A673 (cell line): ENCODE data around the gene SLC35F2. TPM values are rescaled to one million over a fixed set of nuclear protein-coding genes. Genes with fewer than 3 reads are reported as not detected.

Experiments used
- Bru-seq: library from RNA; stranded (reverse); fragments of 400-500 nt; gene quantifications from one replicate; lab custom pipeline; 2021; lab: Mats Ljungman, UMichigan
- BruChase-seq, 2 experiments: library from RNA; stranded (reverse); fragments of 400-500 nt; gene quantifications; one replicate each; lab custom pipeline; 2021; lab: Mats Ljungman, UMichigan
- BruUV-seq: library from RNA; stranded (reverse); fragments of 400-500 nt; replicated peaks from 2 replicates; lab custom pipeline; 2021; lab: Mats Ljungman, UMichigan
- CTCF ChIA-PET: fragments of 300-600 bp; sonication (Branson Sonifier 250); formaldehyde crosslinking; loops from one replicate; lab custom pipeline; 2022; ENCODE audit warnings: antibody characterized with exemption; lab: Charles Lee
- POLR2A ChIA-PET: fragments of 300-600 bp; sonication (Branson Sonifier 250); formaldehyde crosslinking; loops from one replicate; lab custom pipeline; 2022; ENCODE audit warnings: antibody characterized with exemption; ENCODE audit not compliant: low non-redundant PET; lab: Charles Lee
- DNase-seq: peaks from one replicate; pipeline ENCODE4 v3.0.0-alpha.2; 2015; ENCODE audit warnings: low spot score
- H3K27ac ChIP-seq: fragments of 200-600 bp; sonication (generic); 2 replicates; pipeline ENCODE4 v1.5.1; 2016; ENCODE audit warnings: mixed run types, low read depth, mild to moderate bottlenecking, mixed read lengths, antibody characterized with exemption, low read length; ENCODE audit not compliant: poor library complexity, severe bottlenecking
- H3K27me3 ChIP-seq: fragments of 200-600 bp; sonication (generic); replicated peaks from 2 replicates; pipeline ENCODE4 v1.6.1; 2017; ENCODE audit warnings: mixed run types, low read depth, mild to moderate bottlenecking, mixed read lengths, antibody characterized with exemption, low read length; ENCODE audit not compliant: insufficient read depth, poor library complexity
- H3K36me3 ChIP-seq: fragments of 200-600 bp; sonication (generic); 2 replicates; pipeline ENCODE4 v1.6.1; 2016; ENCODE audit warnings: mixed run types, mild to moderate bottlenecking, mixed read lengths, antibody characterized with exemption, low read length; ENCODE audit not compliant: insufficient read depth, poor library complexity, severe bottlenecking
- H3K4me1 ChIP-seq: fragments of 200-600 bp; sonication (generic); 2 replicates; pipeline ENCODE4 v1.6.1; 2017; ENCODE audit warnings: mixed run types, mild to moderate bottlenecking, mixed read lengths, antibody characterized with exemption, low read length; ENCODE audit not compliant: insufficient read depth, poor library complexity, severe bottlenecking
- H3K4me3 ChIP-seq: fragments of 200-600 bp; sonication (generic); 2 replicates; pipeline ENCODE4 v1.5.1; 2016; ENCODE audit warnings: low read depth, mixed run types, mild to moderate bottlenecking, mixed read lengths, low read length; ENCODE audit not compliant: poor library complexity, severe bottlenecking
- H3K9me3 ChIP-seq: fragments of 200-600 bp; sonication (generic); 2 replicates; pipeline ENCODE4 v1.6.1; 2016; ENCODE audit warnings: mixed run types, low read depth, mild to moderate bottlenecking, mixed read lengths, antibody characterized with exemption, low read length; ENCODE audit not compliant: poor library complexity, severe bottlenecking
- CTCF ChIP-seq: fragments of 300-800, 200-600 bp; sonication (generic); conservative IDR thresholded peaks from 2 replicates; pipeline ENCODE4 v1.5.1; 2017; ENCODE audit warnings: low read depth, mild to moderate bottlenecking, antibody characterized with exemption, low read length, moderate library complexity, mixed read lengths
- EZH2 ChIP-seq: fragments of 200-600 bp; sonication (generic); IDR thresholded peaks from 2 replicates; pipeline ENCODE4 v1.6.1; 2017; ENCODE audit warnings: borderline replicate concordance, low read depth, mild to moderate bottlenecking, mixed read lengths, antibody characterized with exemption, low read length; ENCODE audit not compliant: poor library complexity, severe bottlenecking
- intact Hi-C: fragments of 100-400 bp; cut with micrococcal nuclease; formaldehyde crosslinking; loops from one replicate; pipeline ENCODE4 v1.10.0; 2022; ENCODE audit not compliant: unreplicated experiment
- long read RNA-seq: library from polyadenylated mRNA; stranded (forward); transcript quantifications from one replicate; pipeline ENCODE4 v2.0.0, GENCODE V29; 2022
- total RNA-seq: library from RNA; stranded (reverse); gene quantifications from 2 replicates; pipeline ENCODE4 v1.2.3, GENCODE V29; 2021

SLC35F2 gene
- 80.8 and 95.4 TPM in 2 replicates for total RNA-seq
- Bru-seq, nascent RNA: percentile 77 among the genes with signal in this experiment
- percentile 78 among the genes with signal in this experiment for BruChase-seq, experiment 1, labeled RNA remaining after a 2-hour chase
- BruChase-seq, experiment 2, labeled RNA remaining after a 6-hour chase: percentile 90 among the genes with signal in this experiment
- long read RNA-seq, transcript SLC35F2-204 (8 exons, 3,170 nt): major isoform, 124 of 166 reads
- long read RNA-seq, partial matches to known transcripts: 15 of 166 reads
- long read RNA-seq, other reads (novel, unspliced or antisense): 23 of 166 reads

- no peaks in the 10 kb centered on the region for H3K27me3 ChIP-seq
- no peaks in the 10 kb centered on the region for H3K9me3 ChIP-seq
- BruUV-seq: no TSS peak
- peak; percentile 92 for DNase-seq
- intact Hi-C loops: loop anchor here (5.0 kb wide), 1 partner anchor 61 kb away; no protein-coding TSS in a partner anchor
- H3K4me1 ChIP-seq: peaks cover 19% of the 10 kb centered on the region
- peak within 1 kb of the TSS; percentile 74 for H3K27ac ChIP-seq
- CTCF ChIA-PET: interaction anchor here (0.7 kb wide), 2 partner anchors 18 to 39 kb away, joined by 4 to 11 read pairs; no protein-coding TSS in a partner anchor
- H3K36me3 ChIP-seq: no peaks in the 10 kb centered on the region
- no peak for TF ChIP-seq EZH2
- no peak for TF ChIP-seq CTCF
- POLR2A ChIA-PET: no interaction called here
- peak within 1 kb of the TSS; percentile 73 for H3K4me3 ChIP-seq
Observed at GRCh38 chr11:107858217-107859070, at the start of gene SLC35F2. Gene SLC35F2, minus strand, starts transcription at chr11:107858787. Its CDS starts 20 bp downstream, at chr11:107858767.

GRCh38 chr11:107908211-107908610 is 49.6 kb upstream of the SLC35F2 start:
- no peaks in the 10 kb centered on the region for H3K4me1 ChIP-seq
- POLR2A ChIA-PET: no interaction called here

More at GRCh38 chr11:107908211-107908610, 49.6 kb upstream of the SLC35F2 start:
- no peak for DNase-seq
- CTCF ChIA-PET: no interaction called here
- TF ChIP-seq CTCF: no peak
- TF ChIP-seq EZH2: no peak
- Histone ChIP-seq H3K4me3 (no peak overlapping the region), H3K27me3 (no peaks in the 10 kb centered on the region), H3K36me3 (no peaks in the 10 kb centered on the region), H3K9me3 (no peaks in the 10 kb centered on the region), H3K27ac (no peak overlapping the region)
- BruUV-seq: no TSS peak
- intact Hi-C loops: no loop called here
